HCT116 (cell line): ENCODE results near the gene TBC1D1. TPM values are rescaled to one million over a fixed set of nuclear protein-coding genes. Genes with fewer than 3 reads are reported as not detected.

Experiments
- ATAC-seq: fragments of 200-7000 bp; cut with Tn5 transposase; 2 replicates; pipeline ENCODE4 v1.9.1; 2020; ENCODE audit warnings: mild to moderate bottlenecking, moderate library complexity
- BruUV-seq: library from RNA; stranded (reverse); fragments of 400-500 nt; replicated peaks from 2 replicates; lab custom pipeline; 2021; lab: Mats Ljungman, UMichigan
- CTCF ChIA-PET: fragments of 300-600 bp; sonication (Branson Sonifier 250); formaldehyde crosslinking; loops from one replicate; lab custom pipeline; 2021; ENCODE audit warnings: antibody characterized with exemption; lab: Charles Lee
- POLR2A ChIA-PET: fragments of 300-600, 350-600 bp; sonication (Branson Sonifier 250); formaldehyde crosslinking; loops from one replicate; lab custom pipeline; 2021; ENCODE audit warnings: antibody characterized with exemption; lab: Charles Lee
- RAD21 ChIA-PET, 2 experiments: fragments of 300-600 bp; sonication (Branson Sonifier 250); formaldehyde crosslinking; loops; one replicate each; lab custom pipeline; 2023; ENCODE audit warnings: low total read pairs in 2 of 2; ENCODE audit not compliant: uncharacterized antibody in 2 of 2, unreplicated experiment in 2 of 2, low non-redundant PET in 1 of 2; lab: Charles Lee
- DNase-seq: peaks from one replicate; pipeline ENCODE4 v3.0.0-alpha.2; 2010; ENCODE audit warnings: low read depth, low spot score
- H2AFZ ChIP-seq: fragments of 200-600 bp; shearing (Covaris generic), sonication (generic); 2 replicates; pipeline ENCODE4 v1.6.1; 2017; ENCODE audit warnings: low read depth, mixed run types, mixed read lengths, antibody characterized with exemption, low read length; ENCODE audit not compliant: poor library complexity, severe bottlenecking
- H3K27ac ChIP-seq: 2 replicates; pipeline ENCODE4 v1.5.1; 2012; ENCODE audit warnings: low read depth, low read length
- H3K27me3 ChIP-seq: fragments of 200-600 bp; sonication (generic); 2 replicates; pipeline ENCODE4 v1.6.1; 2016; ENCODE audit warnings: mixed run types, low read length, mixed read lengths; ENCODE audit not compliant: insufficient read depth
- H3K36me3 ChIP-seq, 2 experiments: fragments of 200-500 bp in 1 of 2; fragments of 200-600 bp in 1 of 2; sonication (Bioruptor generic) in 1 of 2; sonication (generic) in 1 of 2; 2 replicates each; pipeline versions ENCODE4 v1.5.1 to v1.6.1; 2014 to 2016; ENCODE audit warnings: low read length in 2 of 2, inconsistent platforms in 1 of 2, mixed read lengths in 1 of 2, mixed run types in 1 of 2; ENCODE audit not compliant: insufficient read depth in 2 of 2, control insufficient read depth in 1 of 2
- H3K4me1 ChIP-seq, 2 experiments: fragments of 200-600 bp in 1 of 2; sonication (generic) in 1 of 2; 2 replicates each; pipeline versions ENCODE4 v1.5.1 to v1.6.1; 2012 to 2017; ENCODE audit warnings: low read length in 2 of 2, inconsistent platforms in 1 of 2, mild to moderate bottlenecking in 1 of 2, mixed read lengths in 1 of 2, mixed run types in 1 of 2, moderate library complexity in 1 of 2; ENCODE audit not compliant: insufficient read depth in 2 of 2, control insufficient read depth in 1 of 2
- H3K4me2 ChIP-seq: fragments of 200-600 bp; sonication (generic); 2 replicates; pipeline ENCODE4 v1.6.1; 2017; ENCODE audit warnings: mixed run types, low read length, mixed read lengths
- H3K4me3 ChIP-seq, 2 experiments: fragments of 200-600 bp in 1 of 2; sonication (generic) in 1 of 2; replicated peaks in 1 of 2; 2 replicates each; pipeline ENCODE4 v1.5.1; 2011 to 2016; ENCODE audit warnings: low read length in 2 of 2, control low read depth in 1 of 2, low read depth in 1 of 2, mild to moderate bottlenecking in 1 of 2, mixed read lengths in 1 of 2, mixed run types in 1 of 2
- H3K79me2 ChIP-seq: fragments of 200-600 bp; sonication (generic); 2 replicates; pipeline ENCODE4 v1.6.1; 2017; ENCODE audit warnings: mild to moderate bottlenecking, mixed run types, low read length, moderate library complexity, mixed read lengths; ENCODE audit not compliant: insufficient read depth
- H3K9ac ChIP-seq: fragments of 200-600 bp; sonication (generic); 2 replicates; pipeline ENCODE4 v1.6.1; 2016; ENCODE audit warnings: low read length, mixed read lengths
- H3K9me2 ChIP-seq: fragments of 200-600 bp; sonication (generic), shearing (Covaris generic); 2 replicates; pipeline ENCODE4 v1.6.1; 2017; ENCODE audit warnings: mixed run types, mild to moderate bottlenecking, moderate library complexity; ENCODE audit not compliant: insufficient read depth
- H3K9me3 ChIP-seq, 2 experiments: fragments of 200-500 bp in 1 of 2; fragments of 200-600 bp in 1 of 2; sonication (Bioruptor generic) in 1 of 2; sonication (generic) in 1 of 2; 2 replicates each; pipeline ENCODE4 v1.6.1; 2014 to 2017; ENCODE audit warnings: low read length in 2 of 2, mixed read lengths in 2 of 2, inconsistent platforms in 1 of 2, low read depth in 1 of 2, mild to moderate bottlenecking in 1 of 2, mixed run types in 1 of 2, moderate library complexity in 1 of 2; ENCODE audit not compliant: control insufficient read depth in 1 of 2, insufficient read depth in 1 of 2
- H4K20me1 ChIP-seq: fragments of 200-600 bp; sonication (generic), shearing (Covaris generic); 2 replicates; pipeline ENCODE4 v1.6.1; 2017; ENCODE audit warnings: mixed run types, mild to moderate bottlenecking, moderate library complexity; ENCODE audit not compliant: insufficient read depth
- CEBPB ChIP-seq: IDR thresholded peaks from 2 replicates; pipeline ENCODE4 v1.6.1; 2012; ENCODE audit warnings: low read depth
- CTCF ChIP-seq, 3 experiments: fragments of 200-600 bp in 1 of 3; sonication (generic) in 1 of 3; IDR thresholded peaks in 2 of 3; conservative IDR thresholded peaks in 1 of 3; 2 replicates each; pipeline ENCODE4 v1.5.1; 2012 to 2017; ENCODE audit warnings: low read depth in 2 of 3, low read length in 2 of 3, antibody characterized with exemption in 1 of 3, borderline replicate concordance in 1 of 3, control low read depth in 1 of 3, mild to moderate bottlenecking in 1 of 3, mixed read lengths in 1 of 3, mixed run types in 1 of 3, moderate library complexity in 1 of 3; ENCODE audit not compliant: insufficient read depth in 1 of 3
- EGR1 ChIP-seq: IDR thresholded peaks from 2 replicates; pipeline ENCODE4 v1.6.1; 2012; ENCODE audit warnings: low read depth
- EZH2 ChIP-seq: fragments of 200-600 bp; sonication (generic); IDR thresholded peaks from 2 replicates; pipeline ENCODE4 v1.6.1; 2017; ENCODE audit warnings: antibody characterized with exemption, mixed run types
- JUND ChIP-seq: IDR thresholded peaks from 2 replicates; pipeline ENCODE4 v1.6.1; 2012
- POLR2AphosphoS5 ChIP-seq: IDR thresholded peaks from 2 replicates; pipeline ENCODE4 v1.6.1; 2011; ENCODE audit warnings: mild to moderate bottlenecking, low read depth, low read length, moderate library complexity
- RAD21 ChIP-seq: IDR thresholded peaks from 2 replicates; pipeline ENCODE4 v1.6.1; 2012; ENCODE audit warnings: low read depth, mild to moderate bottlenecking
- SP1 ChIP-seq: IDR thresholded peaks from 2 replicates; pipeline ENCODE4 v1.6.1; 2012; ENCODE audit warnings: low read depth
- SRF ChIP-seq: IDR thresholded peaks from 2 replicates; pipeline ENCODE4 v1.6.1; 2012; ENCODE audit warnings: low read depth
- TCF7L2 ChIP-seq: IDR thresholded peaks from 2 replicates; pipeline ENCODE4 v1.7.0; 2011; ENCODE audit warnings: borderline replicate concordance, inconsistent platforms; ENCODE audit not compliant: insufficient read depth, insufficient read length; ENCODE audit errors: extremely low read depth
- ZFX ChIP-seq: fragments of 450-650 bp; IDR thresholded peaks from 2 replicates; pipeline ENCODE4 v1.6.1; 2017
- ZNF274 ChIP-seq: fragments of 200-500 bp; sonication (Bioruptor generic); IDR thresholded peaks from 2 replicates; pipeline ENCODE4 v1.6.1; 2014; ENCODE audit warnings: mild to moderate bottlenecking, low read depth, low read length, inconsistent platforms
- intact Hi-C: fragments of 100-400 bp; cut with micrococcal nuclease; formaldehyde crosslinking; loops from 2 replicates; pipeline ENCODE4 v1.10.0; 2022
- total RNA-seq: library from RNA; stranded (reverse); gene quantifications from one replicate; pipeline ENCODE4 v1.2.1, GENCODE V29; 2021; ENCODE audit not compliant: unreplicated experiment
- TF ChIP-seq, protein P1 (sequence below): IDR thresholded peaks from 2 replicates; pipeline ENCODE4 v1.6.1; 2012; ENCODE audit warnings: low read depth
- TF ChIP-seq, protein P2 (sequence below): IDR thresholded peaks from 2 replicates; pipeline ENCODE4 v1.6.1; 2011; ENCODE audit warnings: mild to moderate bottlenecking, low read length, moderate library complexity; ENCODE audit not compliant: insufficient replicate concordance; ENCODE audit errors: extremely low read depth
- TF ChIP-seq, protein P3 (sequence below): IDR thresholded peaks from 2 replicates; pipeline ENCODE4 v1.6.1; 2012

The TBC1D1 gene
- total RNA-seq, 1 experiment from 2014 or later, result 82.7 TPM

GRCh38 chr4:38015886-38016515 is 125.1 kb downstream of the TBC1D1 start:
- Histone ChIP-seq H3K36me3 (peaks cover 0 to 4% of the 10 kb centered on the region in 2 experiments; a peak in 3 of 4 replicates), H3K4me1 (peaks cover 5 to 22% of the 10 kb centered on the region in 2 experiments; a peak in 2 of 4 replicates), H3K9me2 (no peaks in the 10 kb centered on the region), H4K20me1 (no peaks in the 10 kb centered on the region), H3K9me3 (no peaks in the 10 kb centered on the region), H3K9ac (no peak overlapping the region), H3K79me2 (no peaks in the 10 kb centered on the region), H2AFZ (no peak overlapping the region), H3K27ac (no peak overlapping the region), H3K4me2 (no peak overlapping the region), H3K27me3 (no peaks in the 10 kb centered on the region), H3K4me3 (no peak overlapping the region)
- no TSS peak for BruUV-seq
- DNase-seq, result no peak
- POLR2A ChIA-PET, result no interaction called here
- RAD21 ChIA-PET, result no interaction called here
- ATAC-seq, result no peak
- CTCF ChIA-PET, result interaction anchor here (1.7 kb wide), 1 partner anchor 12 kb away, joined by 4 read pairs; no protein-coding TSS in a partner anchor
- TF ChIP-seq ZNF274 (no peak), RAD21 (no peak), JUND (no peak), SP1 (no peak), POLR2AphosphoS5 (no peak), EGR1 (no peak), SRF (no peak), CEBPB (no peak), ZFX (no peak), EZH2 (no peak), TCF7L2 (no peak), CTCF (IDR thresholded peaks at IDR 0.05 in 2 of 3, conservative IDR thresholded peaks at IDR 0.05 in 1 of 3; ENCODE audit: borderline replicate concordance in 1 of 3, insufficient read depth in 1 of 3, low read depth in 2 of 3, low read length in 2 of 3) (no peak)
- TF ChIP-seq, protein P1, sequence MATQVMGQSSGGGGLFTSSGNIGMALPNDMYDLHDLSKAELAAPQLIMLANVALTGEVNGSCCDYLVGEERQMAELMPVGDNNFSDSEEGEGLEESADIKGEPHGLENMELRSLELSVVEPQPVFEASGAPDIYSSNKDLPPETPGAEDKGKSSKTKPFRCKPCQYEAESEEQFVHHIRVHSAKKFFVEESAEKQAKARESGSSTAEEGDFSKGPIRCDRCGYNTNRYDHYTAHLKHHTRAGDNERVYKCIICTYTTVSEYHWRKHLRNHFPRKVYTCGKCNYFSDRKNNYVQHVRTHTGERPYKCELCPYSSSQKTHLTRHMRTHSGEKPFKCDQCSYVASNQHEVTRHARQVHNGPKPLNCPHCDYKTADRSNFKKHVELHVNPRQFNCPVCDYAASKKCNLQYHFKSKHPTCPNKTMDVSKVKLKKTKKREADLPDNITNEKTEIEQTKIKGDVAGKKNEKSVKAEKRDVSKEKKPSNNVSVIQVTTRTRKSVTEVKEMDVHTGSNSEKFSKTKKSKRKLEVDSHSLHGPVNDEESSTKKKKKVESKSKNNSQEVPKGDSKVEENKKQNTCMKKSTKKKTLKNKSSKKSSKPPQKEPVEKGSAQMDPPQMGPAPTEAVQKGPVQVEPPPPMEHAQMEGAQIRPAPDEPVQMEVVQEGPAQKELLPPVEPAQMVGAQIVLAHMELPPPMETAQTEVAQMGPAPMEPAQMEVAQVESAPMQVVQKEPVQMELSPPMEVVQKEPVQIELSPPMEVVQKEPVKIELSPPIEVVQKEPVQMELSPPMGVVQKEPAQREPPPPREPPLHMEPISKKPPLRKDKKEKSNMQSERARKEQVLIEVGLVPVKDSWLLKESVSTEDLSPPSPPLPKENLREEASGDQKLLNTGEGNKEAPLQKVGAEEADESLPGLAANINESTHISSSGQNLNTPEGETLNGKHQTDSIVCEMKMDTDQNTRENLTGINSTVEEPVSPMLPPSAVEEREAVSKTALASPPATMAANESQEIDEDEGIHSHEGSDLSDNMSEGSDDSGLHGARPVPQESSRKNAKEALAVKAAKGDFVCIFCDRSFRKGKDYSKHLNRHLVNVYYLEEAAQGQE, result no peak
- TF ChIP-seq, protein P2, sequence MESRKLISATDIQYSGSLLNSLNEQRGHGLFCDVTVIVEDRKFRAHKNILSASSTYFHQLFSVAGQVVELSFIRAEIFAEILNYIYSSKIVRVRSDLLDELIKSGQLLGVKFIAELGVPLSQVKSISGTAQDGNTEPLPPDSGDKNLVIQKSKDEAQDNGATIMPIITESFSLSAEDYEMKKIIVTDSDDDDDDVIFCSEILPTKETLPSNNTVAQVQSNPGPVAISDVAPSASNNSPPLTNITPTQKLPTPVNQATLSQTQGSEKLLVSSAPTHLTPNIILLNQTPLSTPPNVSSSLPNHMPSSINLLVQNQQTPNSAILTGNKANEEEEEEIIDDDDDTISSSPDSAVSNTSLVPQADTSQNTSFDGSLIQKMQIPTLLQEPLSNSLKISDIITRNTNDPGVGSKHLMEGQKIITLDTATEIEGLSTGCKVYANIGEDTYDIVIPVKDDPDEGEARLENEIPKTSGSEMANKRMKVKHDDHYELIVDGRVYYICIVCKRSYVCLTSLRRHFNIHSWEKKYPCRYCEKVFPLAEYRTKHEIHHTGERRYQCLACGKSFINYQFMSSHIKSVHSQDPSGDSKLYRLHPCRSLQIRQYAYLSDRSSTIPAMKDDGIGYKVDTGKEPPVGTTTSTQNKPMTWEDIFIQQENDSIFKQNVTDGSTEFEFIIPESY, result no peak
- TF ChIP-seq, protein P3, sequence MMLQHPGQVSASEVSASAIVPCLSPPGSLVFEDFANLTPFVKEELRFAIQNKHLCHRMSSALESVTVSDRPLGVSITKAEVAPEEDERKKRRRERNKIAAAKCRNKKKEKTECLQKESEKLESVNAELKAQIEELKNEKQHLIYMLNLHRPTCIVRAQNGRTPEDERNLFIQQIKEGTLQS, result no peak
- intact Hi-C loops, result no loop called here
